Measurements from ENCODE around the gene LRRC8C.

DNA sequence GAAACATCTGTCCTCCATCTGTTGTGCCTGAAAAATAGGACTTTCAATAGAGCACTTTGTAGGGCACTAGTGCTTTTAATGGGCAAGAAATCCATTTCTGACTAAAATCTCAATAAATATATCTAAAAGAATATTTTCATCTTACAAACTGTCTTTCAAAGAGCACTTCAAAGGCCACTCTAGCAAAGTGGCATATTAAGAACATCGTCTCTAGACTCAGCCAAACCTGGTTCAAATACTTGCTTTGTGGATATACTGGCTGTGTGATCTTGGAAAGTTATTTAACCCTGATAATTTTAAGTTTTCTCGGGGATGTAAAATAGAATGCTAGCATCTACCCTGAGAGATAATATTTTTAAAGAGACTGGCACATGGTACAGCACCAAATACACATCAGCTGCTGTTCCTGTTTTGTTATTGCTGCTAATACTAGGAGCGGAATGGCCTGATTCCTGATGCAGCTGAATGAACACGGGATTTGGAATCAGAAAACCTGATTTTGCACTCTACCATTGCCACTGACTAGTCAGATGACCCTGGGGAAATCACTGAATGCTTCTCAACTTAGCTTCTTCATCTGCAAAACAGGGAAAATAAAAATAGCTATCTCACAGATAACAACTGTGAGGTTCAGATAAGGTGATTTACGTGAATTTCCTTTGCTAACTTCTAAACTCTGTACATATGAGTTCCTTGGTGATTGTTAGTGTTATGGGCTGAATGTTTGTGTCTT is 25.2 kb upstream of the LRRC8C start:
- TF ChIP-seq, protein P1, sequence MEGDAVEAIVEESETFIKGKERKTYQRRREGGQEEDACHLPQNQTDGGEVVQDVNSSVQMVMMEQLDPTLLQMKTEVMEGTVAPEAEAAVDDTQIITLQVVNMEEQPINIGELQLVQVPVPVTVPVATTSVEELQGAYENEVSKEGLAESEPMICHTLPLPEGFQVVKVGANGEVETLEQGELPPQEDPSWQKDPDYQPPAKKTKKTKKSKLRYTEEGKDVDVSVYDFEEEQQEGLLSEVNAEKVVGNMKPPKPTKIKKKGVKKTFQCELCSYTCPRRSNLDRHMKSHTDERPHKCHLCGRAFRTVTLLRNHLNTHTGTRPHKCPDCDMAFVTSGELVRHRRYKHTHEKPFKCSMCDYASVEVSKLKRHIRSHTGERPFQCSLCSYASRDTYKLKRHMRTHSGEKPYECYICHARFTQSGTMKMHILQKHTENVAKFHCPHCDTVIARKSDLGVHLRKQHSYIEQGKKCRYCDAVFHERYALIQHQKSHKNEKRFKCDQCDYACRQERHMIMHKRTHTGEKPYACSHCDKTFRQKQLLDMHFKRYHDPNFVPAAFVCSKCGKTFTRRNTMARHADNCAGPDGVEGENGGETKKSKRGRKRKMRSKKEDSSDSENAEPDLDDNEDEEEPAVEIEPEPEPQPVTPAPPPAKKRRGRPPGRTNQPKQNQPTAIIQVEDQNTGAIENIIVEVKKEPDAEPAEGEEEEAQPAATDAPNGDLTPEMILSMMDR (IDR thresholded peaks at IDR 0.05): no peak
- no peak for TF ChIP-seq ZFX (IDR thresholded peaks at IDR 0.05; ENCODE audit: borderline replicate concordance)
